ENCODE results near the gene FHIP1A. TPM values are rescaled to one million over a fixed set of nuclear protein-coding genes. Genes with fewer than 3 reads are reported as not detected.

FHIP1A gene
- total and polyA plus RNA-seq, 2 donors = 1.2 to 7.7 TPM

DNA sequence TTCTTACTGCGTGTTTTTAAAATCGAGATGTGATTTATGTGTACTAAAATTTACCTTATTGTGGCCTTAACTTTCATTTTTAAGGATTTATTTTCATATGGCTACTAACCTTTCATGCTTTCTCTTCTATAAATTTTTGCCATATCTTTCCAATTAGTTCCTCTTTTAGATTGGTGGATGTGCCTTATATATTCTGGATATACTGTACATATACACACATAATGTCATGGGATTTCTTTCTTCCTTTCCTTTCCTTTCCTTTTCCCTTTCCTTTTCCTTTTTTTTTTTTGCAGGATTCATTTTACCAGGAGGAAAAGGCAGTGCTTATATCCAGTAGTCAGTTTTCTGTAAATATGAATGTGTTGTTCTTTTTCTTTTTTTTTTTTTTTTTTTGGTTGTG, 37.2 kb downstream of the FHIP1A start:
- H3K4me3 ChIP-seq (ENCODE audit: low read depth, low read length) = no peak overlapping the region
- peaks cover 1% of the 10 kb centered on the region for H3K4me1 ChIP-seq (ENCODE audit: insufficient read depth)
- 93% methylated on average over 2 of the region's 2 CpGs for WGBS
- DNase-seq (ENCODE audit: extremely low spot score) = no peak
- H3K27ac ChIP-seq (ENCODE audit: low read depth) = no peak overlapping the region
- H3K36me3 ChIP-seq (ENCODE audit: insufficient read depth) = no peaks in the 10 kb centered on the region

DNA sequence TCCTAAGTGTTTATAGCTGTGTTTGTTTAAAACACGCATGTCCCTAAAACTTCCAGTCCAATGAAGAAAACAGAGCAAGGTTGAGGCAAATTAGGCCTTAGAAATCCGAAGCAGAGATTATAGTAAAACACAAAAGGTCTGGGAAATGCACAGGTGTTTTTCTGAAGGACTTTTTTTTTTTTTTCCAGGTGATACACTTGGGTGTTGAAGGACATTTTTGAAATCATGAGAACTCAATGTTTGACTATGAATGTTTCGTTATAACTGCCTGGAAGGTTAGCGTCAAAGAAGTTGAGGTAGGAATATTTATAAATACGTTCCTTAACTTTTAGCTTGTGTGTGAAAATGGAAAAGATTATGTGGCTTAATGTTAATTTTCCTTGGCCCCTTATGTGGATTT, 45.5 kb downstream of the FHIP1A start:
- no peak for DNase-seq (ENCODE audit: extremely low spot score)
- Histone ChIP-seq H3K4me3 (ENCODE audit: low read depth, low read length) (no peak overlapping the region), H3K27ac (ENCODE audit: low read depth) (no peak overlapping the region), H3K36me3 (ENCODE audit: insufficient read depth) (no peaks in the 10 kb centered on the region), H3K4me1 (ENCODE audit: insufficient read depth) (no peaks in the 10 kb centered on the region)
- WGBS = 84% methylated on average over 5 of the region's 5 CpGs

DNA sequence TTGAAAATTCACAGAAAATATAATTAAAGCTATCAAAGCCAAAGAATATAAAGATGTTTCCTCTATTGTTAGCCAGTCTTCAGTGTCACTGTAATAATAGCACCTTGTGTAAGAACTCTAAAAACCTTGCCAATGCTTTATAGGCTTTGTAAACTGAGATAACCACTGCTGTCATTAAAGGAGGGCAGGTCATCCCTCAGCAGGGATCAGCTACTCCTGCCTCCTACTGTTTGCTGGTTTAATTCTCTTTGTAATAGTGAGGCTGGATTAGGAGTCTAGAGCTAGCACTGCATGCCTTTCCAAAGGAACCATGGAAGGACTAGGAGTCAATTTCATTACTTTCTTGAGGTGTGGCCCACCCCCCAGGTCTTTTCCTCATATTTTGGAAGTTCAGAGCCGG, 46.2 kb downstream of the FHIP1A start:
- DNase-seq (ENCODE audit: extremely low spot score) = no peak
- H3K27ac ChIP-seq (ENCODE audit: low read depth) = no peak overlapping the region
- WGBS = 74% methylated on average over 1 of the region's 1 CpG
- no peaks in the 10 kb centered on the region for H3K4me1 ChIP-seq (ENCODE audit: insufficient read depth)
- H3K36me3 ChIP-seq (ENCODE audit: insufficient read depth) = no peaks in the 10 kb centered on the region
- no peak overlapping the region for H3K4me3 ChIP-seq (ENCODE audit: low read depth, low read length)

DNA sequence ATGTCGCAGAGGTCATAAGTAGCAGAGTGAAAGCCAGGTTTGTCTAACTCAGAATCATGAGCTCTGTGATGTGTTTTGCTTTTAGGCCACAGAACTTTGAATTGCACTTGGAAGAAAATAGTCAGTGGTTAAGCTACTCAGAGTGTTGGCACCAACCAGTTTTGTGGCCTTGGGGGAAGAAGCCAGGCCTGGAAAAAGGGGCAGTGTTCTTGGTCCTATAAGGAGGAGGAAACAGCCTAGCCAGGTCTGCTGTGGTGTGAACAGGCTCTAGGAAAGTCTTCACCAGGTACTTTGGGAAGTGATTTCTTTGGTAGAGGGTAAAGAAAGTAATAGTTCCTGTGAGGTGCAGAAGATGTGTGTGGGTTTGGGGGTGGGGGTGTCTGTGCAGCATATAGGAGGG, 49.2 kb downstream of the FHIP1A start:
- Histone ChIP-seq H3K36me3 (ENCODE audit: insufficient read depth) (no peaks in the 10 kb centered on the region), H3K4me1 (ENCODE audit: insufficient read depth) (no peaks in the 10 kb centered on the region), H3K4me3 (ENCODE audit: low read depth, low read length) (no peak overlapping the region), H3K27ac (ENCODE audit: low read depth) (no peak overlapping the region)
- WGBS = 95% methylated on average over 1 of the region's 1 CpG
- no peak for DNase-seq (ENCODE audit: extremely low spot score)

Other genes starting within 250 kb of the FHIP1A start
- gene PRSS48, start 132.0 kb upstream of the FHIP1A start, total RNA-seq = not detected
- not detected for gene PRSS48, start 132.0 kb upstream of the FHIP1A start, polyA plus RNA-seq
- gene SH3D19, start 83.6 kb upstream of the FHIP1A start, total RNA-seq = 76.5 TPM
- 57.1 TPM for gene SH3D19, start 83.6 kb upstream of the FHIP1A start, polyA plus RNA-seq

Measured in urinary bladder (tissue), 4 donors.